Keratinocyte (primary cell): ENCODE data around the gene PITX3.

Experiments used
- EZH2 ChIP-seq: IDR thresholded peaks from one replicate; pipeline ENCODE4 v1.6.1; 2012; ENCODE audit warnings: inconsistent platforms, mild to moderate bottlenecking, low read length, moderate library complexity
- TF ChIP-seq, protein P1 (sequence below), 3 experiments: IDR thresholded peaks in 1 of 3; conservative IDR thresholded peaks in 1 of 3; optimal IDR thresholded peaks in 1 of 3; 2 replicates in 2 of 3; 3 replicates in 1 of 3; pipeline versions ENCODE3 to v1.5.1; 2011; ENCODE audit warnings: low read length in 3 of 3, mild to moderate bottlenecking in 3 of 3, moderate library complexity in 2 of 3, control low read depth in 1 of 3, inconsistent platforms in 1 of 3; ENCODE audit not compliant: insufficient read depth in 2 of 3; ENCODE audit errors: extremely low read depth in 1 of 3

DNA sequence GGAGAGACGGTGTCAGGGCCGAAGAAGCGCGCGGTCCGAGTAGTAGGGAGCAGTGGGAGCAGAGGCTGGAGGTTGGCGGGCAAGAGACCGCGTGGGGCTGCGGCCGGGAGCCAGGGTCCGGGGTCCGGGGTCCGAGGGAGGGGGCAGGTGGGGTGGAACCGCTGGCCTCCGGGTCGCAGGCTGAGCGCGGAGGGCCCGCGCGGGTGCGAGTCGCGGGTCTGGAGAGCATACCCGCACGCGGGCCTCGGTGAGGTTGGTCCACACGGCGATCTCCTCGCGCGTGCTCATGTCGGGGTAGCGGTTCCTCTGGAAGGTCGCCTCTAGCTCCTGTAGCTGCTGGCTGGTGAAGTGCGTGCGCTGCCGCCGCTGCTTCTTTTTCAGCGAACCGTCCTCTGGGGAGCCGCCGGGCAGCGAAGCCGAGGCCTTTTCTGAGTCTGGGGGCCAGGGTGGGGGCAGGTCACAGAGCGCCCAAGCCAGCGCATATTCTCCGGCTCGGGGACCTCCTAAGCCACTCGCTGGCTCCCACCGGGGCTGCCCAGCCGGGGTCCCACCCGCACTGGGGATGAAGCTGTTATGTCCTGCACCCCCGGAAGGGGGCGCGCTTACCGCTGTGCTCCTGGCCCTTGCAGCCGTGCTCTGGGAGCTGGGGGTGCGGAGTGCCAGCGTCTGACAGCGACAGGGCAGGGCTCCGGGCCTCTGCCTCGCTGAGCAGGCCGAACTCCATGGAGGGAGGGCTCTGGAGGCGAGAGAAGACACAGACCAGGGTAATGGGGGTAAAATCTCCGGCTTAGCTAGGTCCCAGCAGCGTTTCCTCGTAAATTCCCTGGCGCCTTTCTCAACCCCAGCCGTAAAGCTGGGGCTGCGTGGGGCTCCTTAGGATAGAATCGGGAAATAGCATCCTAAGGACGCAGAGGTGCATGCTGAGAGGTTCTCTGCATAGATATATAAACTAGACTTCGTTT, 9.7 kb downstream of the PITX3 start:
- TF ChIP-seq, protein P1, sequence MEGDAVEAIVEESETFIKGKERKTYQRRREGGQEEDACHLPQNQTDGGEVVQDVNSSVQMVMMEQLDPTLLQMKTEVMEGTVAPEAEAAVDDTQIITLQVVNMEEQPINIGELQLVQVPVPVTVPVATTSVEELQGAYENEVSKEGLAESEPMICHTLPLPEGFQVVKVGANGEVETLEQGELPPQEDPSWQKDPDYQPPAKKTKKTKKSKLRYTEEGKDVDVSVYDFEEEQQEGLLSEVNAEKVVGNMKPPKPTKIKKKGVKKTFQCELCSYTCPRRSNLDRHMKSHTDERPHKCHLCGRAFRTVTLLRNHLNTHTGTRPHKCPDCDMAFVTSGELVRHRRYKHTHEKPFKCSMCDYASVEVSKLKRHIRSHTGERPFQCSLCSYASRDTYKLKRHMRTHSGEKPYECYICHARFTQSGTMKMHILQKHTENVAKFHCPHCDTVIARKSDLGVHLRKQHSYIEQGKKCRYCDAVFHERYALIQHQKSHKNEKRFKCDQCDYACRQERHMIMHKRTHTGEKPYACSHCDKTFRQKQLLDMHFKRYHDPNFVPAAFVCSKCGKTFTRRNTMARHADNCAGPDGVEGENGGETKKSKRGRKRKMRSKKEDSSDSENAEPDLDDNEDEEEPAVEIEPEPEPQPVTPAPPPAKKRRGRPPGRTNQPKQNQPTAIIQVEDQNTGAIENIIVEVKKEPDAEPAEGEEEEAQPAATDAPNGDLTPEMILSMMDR (optimal IDR thresholded peaks at IDR 0.05 in 1 of 3, IDR thresholded peaks at IDR 0.05 in 1 of 3, conservative IDR thresholded peaks at IDR 0.05 in 1 of 3; ENCODE audit: extremely low read depth in 1 of 3, insufficient read depth in 2 of 3, low read length in 3 of 3): peak; percentile 82 to 98 (median 93)
- TF ChIP-seq EZH2: peak; percentile 22
